Right lobe of liver (tissue), 6 donors: Measurements from ENCODE around the gene SPRED2. TPM values are rescaled to one million over a fixed set of nuclear protein-coding genes. Genes with fewer than 3 reads are reported as not detected.

ENCODE experiments used
- ATAC-seq, 4 donors: fragments of 200-7000 bp; cut with Tn5 transposase; one replicate each; pipeline ENCODE4 v1.9.1; 2020; ENCODE audit warnings: mild to moderate bottlenecking in 4 of 4, moderate library complexity in 4 of 4
- DNase-seq, 3 donors: peaks; one replicate each; pipeline ENCODE4 v3.0.0-alpha.2; 2020
- H3K27ac ChIP-seq, 3 donors: fragments of 200-600 bp; one replicate each; pipeline ENCODE4 v1.8.0; 2022
- H3K27me3 ChIP-seq, 2 donors: fragments of 200-600 bp; one replicate each; pipeline ENCODE4 v1.8.0; 2022
- H3K36me3 ChIP-seq, 4 donors: fragments of 200-600 bp; sonication (generic) in 1 of 4; one replicate each; pipeline versions ENCODE4 v1.5.1 to v1.8.0; 2017 to 2022; ENCODE audit warnings: control low read depth in 1 of 4
- H3K4me1 ChIP-seq, 4 donors: fragments of 200-600 bp; sonication (generic) in 1 of 4; one replicate each; pipeline versions ENCODE4 v1.5.1 to v1.8.0; 2017 to 2022; ENCODE audit warnings: control low read depth in 1 of 4
- H3K4me3 ChIP-seq, 3 donors: fragments of 200-600 bp; one replicate each; pipeline ENCODE4 v1.8.0; 2022
- H3K9me3 ChIP-seq, 4 donors: fragments of 200-600 bp; sonication (generic) in 1 of 4; one replicate each; pipeline versions ENCODE4 v1.5.1 to v1.8.0; 2017 to 2022; ENCODE audit warnings: control low read depth in 1 of 4
- POLR2A ChIP-seq: fragments of 450-650 bp; IDR thresholded peaks from one replicate; pipeline ENCODE4 v1.6.1; 2017; ENCODE audit warnings: antibody characterized with exemption, mild to moderate bottlenecking
- WGBS: methylation state at CpG from one replicate; pipeline ENCODE4 v1.1.6; 2018; ENCODE audit warnings: low coverage, low lambda C conversion rate; ENCODE audit not compliant: insufficient coverage; ENCODE audit errors: missing lambda C conversion rate; 5-methylcytosine and 5-hydroxymethylcytosine counted together
- intact Hi-C, 2 donors: fragments of 100-400 bp; cut with DNase I; formaldehyde crosslinking; loops; one replicate each; pipeline versions ENCODE4 v1.11.2 to v1.14.1; 2022
- total RNA-seq, 6 experiments: library from RNA; depleted of rRNA in 2 of 6; stranded (reverse); fragments of >200 nt in 2 of 6; fragmentation: NEBNext Ultra II Directional in 3 of 6; extraction: Animal tissue kit (Norgen Biotek cat#: 25700) in 3 of 6; gene quantifications; one replicate each; pipeline versions ENCODE4 v1.1.0 to v1.2.4, GENCODE V29; 2016 to 2023
- TF ChIP-seq, protein P1 (sequence below), 4 donors: fragments of 200-600 bp in 3 of 4; fragments of 450-650 bp in 1 of 4; IDR thresholded peaks; one replicate each; pipeline versions ENCODE4 v1.5.1 to v1.8.0; 2016 to 2022; ENCODE audit warnings: antibody characterized with exemption in 4 of 4, mild to moderate bottlenecking in 2 of 4
- donor health status: DM: no; HTN: yes; CAD: no.
- donor health status: DM: no; HTN: no; CAD: no.
- donor health status: DM: no; HTN: no; CAD: no.
- donor health status: DM: no; HTN: yes; CAD: no.
- donor health status: DM: no; HTN: yes; CAD: no.

Gene SPRED2
- total RNA-seq, 6 experiments from 2014 or later: 11.0 to 22.5 (median 15.2) TPM

DNA sequence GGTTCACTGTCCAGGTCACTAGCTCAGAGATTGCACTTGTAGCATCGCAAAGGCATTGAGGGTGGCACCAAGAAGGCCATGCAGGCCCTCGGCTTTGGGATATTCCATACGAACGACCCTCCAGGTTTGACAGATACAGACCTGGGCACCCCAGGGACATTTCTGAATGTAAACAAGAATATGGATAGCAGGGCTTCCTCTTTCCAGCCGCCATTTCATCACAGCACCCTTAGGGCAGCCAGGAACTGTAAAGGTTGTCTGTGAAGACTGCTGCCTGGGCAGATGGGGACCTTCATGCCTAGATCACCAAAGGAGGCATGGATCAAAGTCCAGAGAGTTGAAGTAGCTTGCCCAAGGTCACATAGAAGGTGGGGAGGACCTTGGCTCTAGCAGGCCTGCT, 134.3 kb downstream of the SPRED2 start:
- 80% methylated on average over 1 of the region's 5 CpGs for WGBS
- Histone ChIP-seq H3K9me3 (no peaks in the 10 kb centered on the region), H3K36me3 (no peaks in the 10 kb centered on the region), H3K27me3 (no peaks in the 10 kb centered on the region), H3K4me3 (no peak overlapping the region), H3K4me1 (no peaks in the 10 kb centered on the region), H3K27ac (no peak overlapping the region)
- ATAC-seq (no peak), DNase-seq (no peak)
- intact Hi-C loops: no loop called here
- TF ChIP-seq, protein P1, sequence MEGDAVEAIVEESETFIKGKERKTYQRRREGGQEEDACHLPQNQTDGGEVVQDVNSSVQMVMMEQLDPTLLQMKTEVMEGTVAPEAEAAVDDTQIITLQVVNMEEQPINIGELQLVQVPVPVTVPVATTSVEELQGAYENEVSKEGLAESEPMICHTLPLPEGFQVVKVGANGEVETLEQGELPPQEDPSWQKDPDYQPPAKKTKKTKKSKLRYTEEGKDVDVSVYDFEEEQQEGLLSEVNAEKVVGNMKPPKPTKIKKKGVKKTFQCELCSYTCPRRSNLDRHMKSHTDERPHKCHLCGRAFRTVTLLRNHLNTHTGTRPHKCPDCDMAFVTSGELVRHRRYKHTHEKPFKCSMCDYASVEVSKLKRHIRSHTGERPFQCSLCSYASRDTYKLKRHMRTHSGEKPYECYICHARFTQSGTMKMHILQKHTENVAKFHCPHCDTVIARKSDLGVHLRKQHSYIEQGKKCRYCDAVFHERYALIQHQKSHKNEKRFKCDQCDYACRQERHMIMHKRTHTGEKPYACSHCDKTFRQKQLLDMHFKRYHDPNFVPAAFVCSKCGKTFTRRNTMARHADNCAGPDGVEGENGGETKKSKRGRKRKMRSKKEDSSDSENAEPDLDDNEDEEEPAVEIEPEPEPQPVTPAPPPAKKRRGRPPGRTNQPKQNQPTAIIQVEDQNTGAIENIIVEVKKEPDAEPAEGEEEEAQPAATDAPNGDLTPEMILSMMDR (IDR thresholded peaks at IDR 0.05): no peak
- TF ChIP-seq POLR2A: no peak

DNA sequence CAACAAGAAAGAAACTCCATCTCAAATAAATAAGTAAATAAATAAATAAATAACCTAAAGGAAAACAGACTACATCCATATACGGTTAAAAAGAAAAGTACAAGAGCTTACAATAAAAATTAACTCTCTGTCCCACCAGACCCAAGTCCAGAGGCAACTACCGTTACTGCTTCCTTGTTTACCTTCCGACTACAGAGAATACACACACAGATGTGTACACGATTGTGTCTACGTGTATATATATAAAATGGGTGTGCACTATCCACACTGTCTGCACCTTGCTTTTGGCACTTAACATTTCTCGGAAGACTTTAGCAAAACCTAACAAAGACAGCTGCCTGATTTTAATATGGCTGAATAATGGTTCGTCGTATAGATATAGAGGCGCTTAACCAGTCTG, 134.9 kb downstream of the SPRED2 start:
- H3K27me3 ChIP-seq: no peaks in the 10 kb centered on the region
- intact Hi-C loops: no loop called here
- no peak for DNase-seq
- H3K36me3 ChIP-seq: no peaks in the 10 kb centered on the region
- ATAC-seq: no peak
- 86% methylated on average over 9 of the region's 9 CpGs for WGBS
- no peak overlapping the region for H3K27ac ChIP-seq
- TF ChIP-seq POLR2A: no peak
- TF ChIP-seq, protein P1 (IDR thresholded peaks at IDR 0.05): no peak
- no peak overlapping the region for H3K4me3 ChIP-seq
- no peaks in the 10 kb centered on the region for H3K4me1 ChIP-seq
- no peaks in the 10 kb centered on the region for H3K9me3 ChIP-seq

DNA sequence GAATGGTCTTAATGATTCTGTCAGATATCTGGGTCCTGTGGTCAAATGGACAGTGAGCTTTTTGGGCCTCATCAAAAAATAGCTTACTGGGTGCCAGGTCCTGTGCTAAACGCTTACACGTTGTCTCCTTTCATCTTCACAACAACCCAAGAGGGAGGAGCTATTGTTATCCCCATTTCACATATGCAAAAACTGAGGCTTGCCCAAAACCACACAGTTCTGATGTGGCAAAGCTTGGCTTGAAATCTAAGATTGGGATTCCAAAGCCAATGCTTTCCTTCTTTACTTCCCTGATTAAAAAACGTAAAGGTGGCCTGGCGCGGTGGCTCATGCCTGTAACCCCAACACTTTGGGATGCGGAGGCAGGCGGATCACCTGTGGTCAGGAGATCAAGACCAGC, 135.4 kb downstream of the SPRED2 start:
- no peak overlapping the region for H3K27ac ChIP-seq
- TF ChIP-seq, protein P1 (IDR thresholded peaks at IDR 0.05): no peak
- TF ChIP-seq POLR2A: no peak
- no peaks in the 10 kb centered on the region for H3K36me3 ChIP-seq
- 83% methylated on average over 7 of the region's 7 CpGs for WGBS
- H3K9me3 ChIP-seq: no peaks in the 10 kb centered on the region
- H3K27me3 ChIP-seq: no peaks in the 10 kb centered on the region
- no peak overlapping the region for H3K4me3 ChIP-seq
- ATAC-seq: no peak
- DNase-seq: no peak
- intact Hi-C loops: no loop called here
- H3K4me1 ChIP-seq: no peaks in the 10 kb centered on the region

DNA sequence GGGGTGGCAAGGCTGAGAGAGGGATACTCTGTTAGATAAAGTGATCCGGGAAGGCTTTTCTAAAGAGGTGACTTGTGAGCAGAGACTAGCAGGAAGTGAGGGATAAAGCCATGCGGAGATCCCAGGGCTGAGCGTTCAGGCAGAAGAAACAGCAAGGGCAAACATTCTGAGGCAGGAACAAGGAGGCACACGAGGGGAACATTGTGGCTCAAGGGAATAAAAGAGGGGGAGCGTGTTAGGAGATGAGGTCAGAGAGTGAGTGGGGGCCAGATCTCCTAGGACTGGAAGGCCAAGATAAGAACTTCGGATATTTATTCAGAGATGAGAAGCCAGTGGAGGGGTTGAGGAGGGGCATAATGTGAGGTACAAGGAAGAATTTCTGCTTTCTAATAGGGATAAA, 137.7 kb downstream of the SPRED2 start:
- Histone ChIP-seq H3K27ac (no peak overlapping the region), H3K4me1 (no peaks in the 10 kb centered on the region), H3K36me3 (no peaks in the 10 kb centered on the region), H3K27me3 (no peaks in the 10 kb centered on the region), H3K9me3 (no peaks in the 10 kb centered on the region), H3K4me3 (no peak overlapping the region)
- intact Hi-C loops: no loop called here
- DNase-seq (no peak), ATAC-seq (no peak)
- TF ChIP-seq POLR2A: no peak
- TF ChIP-seq, protein P1 (IDR thresholded peaks at IDR 0.05): no peak
- 65% methylated on average over 6 of the region's 6 CpGs for WGBS

DNA sequence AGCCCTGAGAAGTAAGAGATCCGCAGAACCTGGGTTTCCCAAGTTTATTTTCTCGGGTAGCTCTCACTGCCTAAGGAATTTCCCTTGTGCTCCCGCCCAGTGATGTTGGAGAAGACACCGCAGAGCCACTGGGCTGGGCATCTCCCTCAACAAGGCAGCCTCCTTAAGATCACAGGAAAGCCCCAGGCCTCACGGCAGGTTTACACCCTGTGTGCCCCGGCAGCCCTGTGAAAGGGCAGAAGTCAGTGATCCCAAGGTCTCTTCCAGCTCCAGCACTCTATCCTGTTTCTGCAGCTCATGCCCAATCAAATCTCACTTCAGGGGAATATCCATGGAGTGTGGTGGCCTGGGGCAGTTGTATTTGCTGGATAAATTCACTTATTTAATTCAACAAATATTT, 138.3 kb downstream of the SPRED2 start:
- H3K36me3 ChIP-seq: no peaks in the 10 kb centered on the region
- no peak overlapping the region for H3K27ac ChIP-seq
- H3K9me3 ChIP-seq: no peaks in the 10 kb centered on the region
- no peak overlapping the region for H3K4me3 ChIP-seq
- DNase-seq (no peak), ATAC-seq (no peak)
- no peak for TF ChIP-seq POLR2A
- TF ChIP-seq, protein P1 (IDR thresholded peaks at IDR 0.05): no peak
- no peaks in the 10 kb centered on the region for H3K4me1 ChIP-seq
- H3K27me3 ChIP-seq: no peaks in the 10 kb centered on the region
- intact Hi-C loops: no loop called here
- WGBS: 52% methylated on average over 3 of the region's 6 CpGs
